Activated CD8-positive, alpha-beta T cell treated with anti-CD3 and anti-CD28 coated beads for 36 hours (primary cell): Measurements from ENCODE around the gene CCDC12. TPM values are rescaled to one million over a fixed set of nuclear protein-coding genes. Genes with fewer than 3 reads are reported as not detected.

ENCODE experiments used
- ATAC-seq: fragments of 200-7000 bp; cut with Tn5 transposase; one replicate; pipeline ENCODE4 v1.10.0; 2021; ENCODE audit warnings: mild to moderate bottlenecking, moderate library complexity
- CTCF ChIA-PET: fragments of 350-600 bp; sonication (Branson Sonifier 250); formaldehyde crosslinking; loops from one replicate; lab custom pipeline; 2021; ENCODE audit warnings: antibody characterized with exemption; lab: Charles Lee
- POLR2A ChIA-PET: fragments of 350-600 bp; sonication (Branson Sonifier 250); formaldehyde crosslinking; loops from one replicate; lab custom pipeline; 2021; ENCODE audit warnings: antibody characterized with exemption; lab: Charles Lee
- DNase-seq: peaks from one replicate; pipeline ENCODE4 v3.0.0-alpha.2; 2020
- H3K27ac Mint-ChIP-seq: one replicate; pipeline ENCODE4 v1.8.0; 2021; ENCODE audit warnings: mild to moderate bottlenecking, mixed read lengths
- H3K27me3 Mint-ChIP-seq: one replicate; pipeline ENCODE4 v1.8.0; 2021; ENCODE audit warnings: mixed read lengths
- H3K36me3 Mint-ChIP-seq: one replicate; pipeline ENCODE4 v1.8.0; 2021; ENCODE audit warnings: low read depth, mixed read lengths
- H3K4me1 Mint-ChIP-seq: one replicate; pipeline ENCODE4 v1.8.0; 2021; ENCODE audit warnings: low read depth, mixed read lengths
- H3K4me3 Mint-ChIP-seq: one replicate; pipeline ENCODE4 v1.8.0; 2021; ENCODE audit warnings: mild to moderate bottlenecking, moderate library complexity, mixed read lengths
- H3K9me3 Mint-ChIP-seq: one replicate; pipeline ENCODE4 v1.8.0; 2021; ENCODE audit warnings: mixed read lengths
- intact Hi-C: fragments of 100-400 bp; cut with micrococcal nuclease; formaldehyde crosslinking; loops from one replicate; pipeline ENCODE4 v1.10.0; 2022
- total RNA-seq, 2 experiments: library from RNA; stranded (reverse); gene quantifications; one replicate each; pipeline ENCODE4 v1.2.3, GENCODE V29; 2021
- TF ChIP-seq, protein P1 (sequence below): fragments of 200-600 bp; IDR thresholded peaks from one replicate; pipeline ENCODE4 v1.8.0; 2022; ENCODE audit warnings: antibody characterized with exemption, mild to moderate bottlenecking

The CCDC12 gene
- total RNA-seq, 2 experiments from 2014 or later = 51.2 to 51.6 TPM

DNA sequence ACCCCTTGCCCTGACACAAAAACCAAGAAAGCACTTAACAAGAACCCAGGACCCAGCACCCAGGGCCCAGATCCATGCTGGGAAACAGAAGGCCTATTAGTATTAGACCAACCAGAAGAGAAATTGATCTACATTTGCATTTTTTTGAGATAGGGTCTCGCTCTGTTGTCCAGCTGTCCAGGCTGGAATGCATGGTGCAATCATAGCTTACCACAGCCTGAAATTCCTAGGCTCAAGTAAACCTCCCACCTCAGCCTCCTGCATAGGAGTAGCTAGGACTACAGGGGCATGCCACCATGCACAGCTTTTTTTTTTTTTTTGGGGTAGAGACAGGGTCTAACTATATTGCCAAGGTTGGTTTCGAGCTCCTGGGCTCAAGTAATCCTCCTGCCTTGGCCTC, 26.4 kb downstream of the CCDC12 start:
- POLR2A ChIA-PET = interaction anchor here (0.6 to 0.8 kb wide), 2 partner anchors 29 to 55 kb away, joined by 4 read pairs; partner anchors contain the start of gene NBEAL2
- H3K4me1 Mint-ChIP-seq = peaks cover 89% of the 10 kb centered on the region
- peaks cover 45% of the 10 kb centered on the region for H3K36me3 Mint-ChIP-seq
- H3K27me3 Mint-ChIP-seq = no peaks in the 10 kb centered on the region
- CTCF ChIA-PET = no interaction called here
- DNase-seq (no peak), ATAC-seq (no peak)
- intact Hi-C loops = no loop called here
- H3K4me3 Mint-ChIP-seq = no peak overlapping the region
- TF ChIP-seq, protein P1, sequence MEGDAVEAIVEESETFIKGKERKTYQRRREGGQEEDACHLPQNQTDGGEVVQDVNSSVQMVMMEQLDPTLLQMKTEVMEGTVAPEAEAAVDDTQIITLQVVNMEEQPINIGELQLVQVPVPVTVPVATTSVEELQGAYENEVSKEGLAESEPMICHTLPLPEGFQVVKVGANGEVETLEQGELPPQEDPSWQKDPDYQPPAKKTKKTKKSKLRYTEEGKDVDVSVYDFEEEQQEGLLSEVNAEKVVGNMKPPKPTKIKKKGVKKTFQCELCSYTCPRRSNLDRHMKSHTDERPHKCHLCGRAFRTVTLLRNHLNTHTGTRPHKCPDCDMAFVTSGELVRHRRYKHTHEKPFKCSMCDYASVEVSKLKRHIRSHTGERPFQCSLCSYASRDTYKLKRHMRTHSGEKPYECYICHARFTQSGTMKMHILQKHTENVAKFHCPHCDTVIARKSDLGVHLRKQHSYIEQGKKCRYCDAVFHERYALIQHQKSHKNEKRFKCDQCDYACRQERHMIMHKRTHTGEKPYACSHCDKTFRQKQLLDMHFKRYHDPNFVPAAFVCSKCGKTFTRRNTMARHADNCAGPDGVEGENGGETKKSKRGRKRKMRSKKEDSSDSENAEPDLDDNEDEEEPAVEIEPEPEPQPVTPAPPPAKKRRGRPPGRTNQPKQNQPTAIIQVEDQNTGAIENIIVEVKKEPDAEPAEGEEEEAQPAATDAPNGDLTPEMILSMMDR = no peak
- no peaks in the 10 kb centered on the region for H3K9me3 Mint-ChIP-seq
- H3K27ac Mint-ChIP-seq = peak overlapping the region; percentile 66

DNA sequence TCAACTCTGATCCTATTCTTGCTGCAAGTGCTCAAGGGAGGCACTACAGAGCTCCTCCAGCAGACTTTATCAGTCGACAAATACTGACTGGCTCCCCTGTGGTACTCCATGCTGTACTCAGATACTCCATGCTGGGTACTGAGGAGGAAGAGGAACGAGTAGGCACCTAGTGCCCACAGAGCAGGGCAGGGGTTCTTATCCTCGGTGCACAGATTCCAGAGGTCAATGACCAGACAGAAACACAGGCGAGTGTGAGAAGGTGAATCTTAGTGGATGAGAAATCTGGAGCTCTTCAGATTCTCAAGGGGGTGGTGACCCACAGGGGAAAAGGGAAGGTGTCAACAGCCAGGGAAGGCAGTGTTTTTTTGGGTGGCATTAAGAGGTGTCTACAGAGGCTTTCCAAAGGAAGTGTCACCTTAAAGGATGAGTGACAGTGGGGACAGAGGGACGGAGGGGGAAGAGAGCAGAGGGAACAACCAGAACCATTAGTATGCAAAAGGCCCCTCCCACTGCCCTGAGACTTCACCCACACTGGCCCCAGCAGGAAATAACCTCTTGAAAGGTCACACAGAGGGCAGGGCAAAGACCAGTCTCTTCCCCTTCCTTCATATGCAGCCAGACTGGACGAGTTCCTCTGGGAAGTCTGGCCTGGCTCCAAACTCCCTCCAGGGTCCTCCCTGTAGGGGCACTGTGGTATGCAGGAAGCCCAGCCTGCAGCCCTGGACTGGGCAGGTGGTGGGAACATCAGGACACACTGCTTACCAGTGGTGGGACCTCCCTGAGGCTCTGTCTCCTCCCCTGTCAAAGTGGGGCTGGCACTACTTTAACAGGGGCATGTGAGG, 27.5 kb downstream of the CCDC12 start:
- Mint-ChIP-seq H3K27me3 (no peaks in the 10 kb centered on the region), H3K36me3 (peaks cover 37% of the 10 kb centered on the region), H3K9me3 (no peaks in the 10 kb centered on the region), H3K4me1 (peaks cover 86% of the 10 kb centered on the region), H3K4me3 (peak overlapping the region; percentile 46), H3K27ac (peak overlapping the region; percentile 90)
- ATAC-seq = no peak
- peak; percentile 56 for DNase-seq
- POLR2A ChIA-PET = interaction anchor here (0.6 to 3.7 kb wide), 8 partner anchors 9 to 440 kb away, joined by 3 to 33 read pairs (median 8); partner anchors contain the start of gene NBEAL2
- TF ChIP-seq, protein P1 = no peak
- intact Hi-C loops = no loop called here
- CTCF ChIA-PET = no interaction called here

DNA sequence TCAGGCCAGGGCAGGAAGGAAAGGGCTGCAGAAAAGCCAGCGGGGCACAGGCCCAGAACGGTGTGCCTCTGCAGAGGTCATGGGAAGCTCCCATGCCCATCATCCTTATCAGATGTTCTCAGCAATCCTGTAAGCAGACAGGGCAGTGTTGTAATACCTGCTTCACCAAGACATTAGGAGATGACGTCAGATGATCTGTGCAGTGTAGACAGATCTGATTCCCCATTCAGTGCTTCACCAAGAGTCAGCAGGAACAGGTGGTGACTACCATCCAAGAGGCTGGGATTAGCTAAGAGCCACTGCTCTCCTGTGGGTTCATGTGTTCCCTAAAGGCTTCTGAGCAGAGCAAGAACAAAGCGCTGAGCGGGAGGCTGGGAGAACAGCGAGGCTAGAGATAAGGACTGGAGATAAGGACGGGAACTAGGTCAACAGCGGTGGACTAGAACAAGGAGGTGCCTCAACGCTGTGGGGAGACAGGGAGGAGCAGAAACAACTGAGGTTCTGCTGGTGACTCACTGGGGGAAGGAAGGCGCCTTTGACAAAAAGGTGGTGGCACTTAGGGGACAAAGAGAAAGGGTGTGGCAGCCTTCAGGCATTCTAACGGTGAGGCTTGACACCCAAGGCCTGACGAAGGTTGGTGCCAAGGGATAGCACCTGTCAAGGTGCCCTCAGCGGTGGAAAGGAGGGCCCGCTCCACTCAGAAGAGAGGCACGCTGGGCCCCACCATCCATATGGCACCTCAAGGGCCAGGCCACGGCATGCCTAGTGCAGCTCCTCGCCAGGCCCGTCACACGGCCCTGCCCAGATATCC, 28.4 kb downstream of the CCDC12 start:
- DNase-seq = peak; percentile 80
- ChIA-PET POLR2A (interaction anchor here (0.6 to 3.7 kb wide), 17 partner anchors 8 to 439 kb away, joined by 3 to 33 read pairs (median 7); partner anchors contain the start of gene NBEAL2), CTCF (interaction anchor here (0.8 to 2.1 kb wide), 3 partner anchors 11 to 34 kb away, joined by 3 to 8 read pairs (median 6); no protein-coding TSS in a partner anchor)
- peak; percentile 77 for ATAC-seq
- Mint-ChIP-seq H3K27me3 (no peaks in the 10 kb centered on the region), H3K4me1 (peaks cover 77% of the 10 kb centered on the region), H3K27ac (peak overlapping the region; percentile 90), H3K36me3 (peaks cover 37% of the 10 kb centered on the region), H3K4me3 (peak overlapping the region; percentile 46), H3K9me3 (no peaks in the 10 kb centered on the region)
- intact Hi-C loops = no loop called here
- TF ChIP-seq, protein P1 = no peak

DNA sequence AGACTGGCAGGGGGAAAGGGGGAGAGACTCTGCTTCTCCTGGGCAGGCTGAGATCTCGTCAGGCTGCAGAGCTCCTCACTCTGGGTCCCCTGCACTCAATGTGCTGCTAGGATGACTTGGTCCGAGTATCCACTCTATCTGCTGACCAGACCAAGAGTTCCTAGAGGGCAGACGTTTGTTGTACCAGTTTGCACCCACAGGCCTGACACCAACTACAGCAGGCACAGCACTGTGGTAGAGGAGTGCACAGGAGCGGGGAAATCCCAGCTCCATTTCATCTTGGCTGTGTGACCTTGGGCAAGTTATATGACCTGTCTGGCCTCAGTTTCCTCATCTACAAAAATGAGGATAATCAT, 29.0 kb downstream of the CCDC12 start:
- H3K36me3 Mint-ChIP-seq = peaks cover 39% of the 10 kb centered on the region
- CTCF ChIA-PET = interaction anchor here (0.8 to 2.1 kb wide), 5 partner anchors 8 to 38 kb away, joined by 3 to 8 read pairs (median 5); no protein-coding TSS in a partner anchor
- TF ChIP-seq, protein P1 = no peak

More for the DNA sequence above, 29.0 kb downstream of the CCDC12 start:
- peak; percentile 3 for ATAC-seq
- intact Hi-C loops = no loop called here
- Mint-ChIP-seq H3K27ac (peak overlapping the region; percentile 90), H3K4me3 (peak overlapping the region; percentile 46), H3K4me1 (peaks cover 73% of the 10 kb centered on the region), H3K9me3 (no peaks in the 10 kb centered on the region), H3K27me3 (no peaks in the 10 kb centered on the region)
- POLR2A ChIA-PET = interaction anchor here (0.9 to 3.7 kb wide), 14 partner anchors 9 to 63 kb away, joined by 3 to 33 read pairs (median 8); partner anchors contain the start of gene NBEAL2
- DNase-seq = no peak
